Cardiac muscle cell (in vitro differentiated cells and primary cell): ENCODE data around the gene TMEM187. TPM values are rescaled to one million over a fixed set of nuclear protein-coding genes. Genes with fewer than 3 reads are reported as not detected.

Source experiments
- DNase-seq, 2 donors: peaks; one replicate each; pipeline versions ENCODE4 v3.0.0 to v3.0.0-alpha.2; 2010 to 2017; ENCODE audit warnings: low read depth in 1 of 2, low spot score in 1 of 2
- H3K27ac ChIP-seq: fragments of 200-600 bp; sonication (generic); 2 replicates; pipeline ENCODE4 v1.5.1; 2016
- H3K27me3 ChIP-seq: fragments of 200-600 bp; sonication (generic); 2 replicates; pipeline ENCODE4 v1.6.0; 2016; ENCODE audit warnings: control low read depth
- H3K36me3 ChIP-seq: fragments of 200-600 bp; sonication (generic); 2 replicates; pipeline ENCODE4 v1.5.1; 2016; ENCODE audit warnings: control low read depth
- H3K4me1 ChIP-seq: fragments of 200-600 bp; sonication (generic); 2 replicates; pipeline ENCODE4 v1.8.1; 2017; ENCODE audit warnings: low read depth, mild to moderate bottlenecking, mixed run types
- H3K4me3 ChIP-seq: fragments of 200-600 bp; sonication (generic); 2 replicates; pipeline ENCODE4 v1.5.1; 2016; ENCODE audit warnings: mild to moderate bottlenecking
- H3K9me3 ChIP-seq: fragments of 200-600 bp; sonication (generic); 2 replicates; pipeline ENCODE4 v1.5.1; 2017; ENCODE audit warnings: low read depth, mild to moderate bottlenecking, control low read depth
- CTCF ChIP-seq: IDR thresholded peaks from 2 replicates; pipeline ENCODE4 v1.5.1; 2012; ENCODE audit warnings: low read depth, mild to moderate bottlenecking, low read length
- polyA plus RNA-seq: library from polyadenylated mRNA; unstranded; fragments of >200 nt; fragmentation: Nextera tagmentation; extraction: Ambion mirVana; gene quantifications from 2 replicates; pipeline ENCODE4 v1.2.1, GENCODE V29; 2016
- total RNA-seq: library from RNA; depleted of rRNA; stranded (reverse); fragments of >200 nt; gene quantifications from 2 replicates; pipeline ENCODE4 v1.2.3, GENCODE V29; 2016

The TMEM187 gene
- total and polyA plus RNA-seq, 2 experiments from 2014 or later, result 12.9 TPM

- peaks cover 38% of the 10 kb centered on the region for H3K4me1 ChIP-seq
- H3K4me3 ChIP-seq, result no peak overlapping the region
- TF ChIP-seq CTCF, result no peak
- peak overlapping the region; percentile 86 for H3K27ac ChIP-seq
- no peaks in the 10 kb centered on the region for H3K9me3 ChIP-seq
- H3K36me3 ChIP-seq, result no peaks in the 10 kb centered on the region
- H3K27me3 ChIP-seq, result no peaks in the 10 kb centered on the region
- no peak for DNase-seq
These were observed 53.8 kb downstream of the TMEM187 start for GRCh38 chrX:154026136-154027021.

DNA sequence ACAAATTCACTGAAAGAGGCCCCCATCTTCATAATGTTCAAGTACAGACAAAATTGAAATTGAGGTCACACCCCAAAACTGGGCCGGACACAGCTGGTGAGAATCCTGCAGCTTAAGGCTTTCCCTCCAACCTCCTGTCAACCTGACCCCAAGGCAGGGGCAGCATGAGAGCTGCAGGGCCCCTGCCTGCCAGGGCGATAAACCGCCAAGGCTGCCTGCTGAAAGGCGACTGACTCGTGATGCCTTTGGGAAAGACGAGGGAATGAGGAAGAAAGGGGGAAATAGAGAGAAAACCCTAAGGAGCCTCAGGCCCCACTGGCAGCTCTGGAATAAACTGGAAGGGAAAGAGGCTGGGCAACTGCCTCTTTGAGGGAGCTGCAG, 54.5 kb downstream of the TMEM187 start:
- Histone ChIP-seq H3K9me3 (no peaks in the 10 kb centered on the region), H3K27ac (no peak overlapping the region), H3K4me1 (peaks cover 41% of the 10 kb centered on the region), H3K27me3 (no peaks in the 10 kb centered on the region), H3K36me3 (no peaks in the 10 kb centered on the region), H3K4me3 (no peak overlapping the region)
- DNase-seq, result no peak
- no peak for TF ChIP-seq CTCF

DNA sequence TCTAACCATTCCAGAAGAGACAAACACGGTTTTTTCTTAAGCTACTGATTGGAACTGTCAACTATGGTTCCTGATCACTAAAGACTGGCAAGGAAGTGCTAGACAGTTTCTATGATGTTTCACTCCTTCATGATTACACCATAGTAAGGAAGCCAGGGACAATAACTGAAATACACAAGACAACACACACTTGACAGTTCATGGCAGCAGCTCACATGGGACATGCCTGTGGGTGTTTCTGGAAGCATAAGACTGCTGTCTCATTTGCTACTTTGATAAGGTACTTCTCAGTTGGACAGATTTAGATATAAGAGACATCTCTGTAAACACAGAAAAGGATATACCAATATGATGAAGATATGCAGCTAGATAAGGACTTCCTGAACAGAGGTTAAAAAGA, 55.4 kb downstream of the TMEM187 start:
- Histone ChIP-seq H3K9me3 (no peaks in the 10 kb centered on the region), H3K4me3 (no peak overlapping the region), H3K27ac (no peak overlapping the region), H3K36me3 (no peaks in the 10 kb centered on the region), H3K27me3 (no peaks in the 10 kb centered on the region), H3K4me1 (peaks cover 49% of the 10 kb centered on the region)
- DNase-seq, result no peak
- TF ChIP-seq CTCF, result no peak

- no peak overlapping the region for H3K4me3 ChIP-seq
- DNase-seq, result no peak
- no peak for TF ChIP-seq CTCF
- H3K27me3 ChIP-seq, result no peaks in the 10 kb centered on the region
- H3K4me1 ChIP-seq, result peaks cover 44% of the 10 kb centered on the region
- no peaks in the 10 kb centered on the region for H3K36me3 ChIP-seq
- H3K9me3 ChIP-seq, result no peaks in the 10 kb centered on the region
- H3K27ac ChIP-seq, result no peak overlapping the region
These were observed 56.1 kb downstream of the TMEM187 start for GRCh38 chrX:154028502-154029184.

- peaks cover 36% of the 10 kb centered on the region for H3K4me1 ChIP-seq
- DNase-seq, result no peak
- H3K36me3 ChIP-seq, result no peaks in the 10 kb centered on the region
- H3K9me3 ChIP-seq, result no peaks in the 10 kb centered on the region
- H3K4me3 ChIP-seq, result no peak overlapping the region
- TF ChIP-seq CTCF, result no peak
- H3K27me3 ChIP-seq, result no peaks in the 10 kb centered on the region
- no peak overlapping the region for H3K27ac ChIP-seq
These were observed 56.9 kb downstream of the TMEM187 start for GRCh38 chrX:154029439-154029838.
